GM12878 (cell line): ENCODE data around the gene PKD1. TPM values are rescaled to one million over a fixed set of nuclear protein-coding genes. Genes with fewer than 3 reads are reported as not detected.

Experiments
- ATAC-seq: fragments of 200-7000 bp; cut with Tn5 transposase; 3 replicates; pipeline ENCODE4 v1.9.1; 2020; ENCODE audit warnings: mild to moderate bottlenecking, moderate library complexity
- BruUV-seq: library from RNA; stranded (reverse); fragments of 400-500 nt; replicated peaks from 2 replicates; lab custom pipeline; 2021; lab: Mats Ljungman, UMichigan
- CTCF ChIA-PET: fragments of 300-600 bp; sonication (Branson Sonifier 250); formaldehyde crosslinking; extraction: SDS; loops from one replicate; lab custom pipeline; 2021; ENCODE audit warnings: inconsistent platforms; lab: Yijun Ruan, JAX
- POLR2A ChIA-PET: fragments of 350-600 bp; formaldehyde crosslinking; extraction: SDS; loops from one replicate; lab custom pipeline; 2021; ENCODE audit warnings: inconsistent platforms; lab: Charles Lee
- RAD21 ChIA-PET: fragments of 300-600 bp; sonication (Branson Sonifier 250); formaldehyde crosslinking; loops from one replicate; lab custom pipeline; 2023; ENCODE audit warnings: antibody characterized with exemption; ENCODE audit not compliant: unreplicated experiment; lab: Charles Lee
- SMC1A ChIA-PET: fragments of 300-600 bp; sonication (Branson Sonifier 250); formaldehyde crosslinking; loops from one replicate; lab custom pipeline; 2023; ENCODE audit not compliant: unreplicated experiment, uncharacterized antibody; lab: Charles Lee
- DNase-seq: peaks from one replicate; pipeline ENCODE4 v3.0.0-alpha.2; 2011; ENCODE audit warnings: low read depth, low spot score
- FAIRE-seq: peaks from 3 replicates; lab custom pipeline; 2011; peaks lifted over from hg19 to GRCh38; lab: Jason Lieb, UNC
- H2AFZ ChIP-seq: 2 replicates; pipeline ENCODE4 v1.6.0; 2011; ENCODE audit warnings: low read depth, low read length, control low read depth; ENCODE audit not compliant: control insufficient read depth
- H3K27ac ChIP-seq: 2 replicates; pipeline ENCODE4 v1.5.1; 2011; ENCODE audit warnings: control low read depth; ENCODE audit not compliant: control insufficient read depth, insufficient read depth
- H3K27me3 ChIP-seq, 2 experiments: replicated peaks in 1 of 2; 2 replicates each; pipeline versions ENCODE4 v1.6.0 to v1.6.1; 2011; ENCODE audit warnings: low read length in 1 of 2; ENCODE audit not compliant: control insufficient read depth in 2 of 2, insufficient read depth in 2 of 2
- H3K36me3 ChIP-seq, 2 experiments: 2 replicates each; pipeline ENCODE4 v1.5.1; 2011; ENCODE audit warnings: low read length in 1 of 2; ENCODE audit not compliant: control insufficient read depth in 2 of 2, insufficient read depth in 2 of 2
- H3K4me1 ChIP-seq: 2 replicates; pipeline ENCODE4 v1.6.1; 2011; ENCODE audit warnings: mild to moderate bottlenecking, low read length, moderate library complexity, mixed read lengths; ENCODE audit not compliant: control insufficient read depth, insufficient read depth
- H3K4me2 ChIP-seq: 2 replicates; pipeline ENCODE4 v1.6.0; 2011; ENCODE audit warnings: control low read depth; ENCODE audit not compliant: control insufficient read depth, insufficient read depth
- H3K4me3 ChIP-seq: fragments of 200-600 bp; sonication (generic); 2 replicates; pipeline ENCODE4 v1.5.1; 2016
- H3K79me2 ChIP-seq: 2 replicates; pipeline ENCODE4 v1.6.0; 2011; ENCODE audit warnings: low read length; ENCODE audit not compliant: control insufficient read depth, insufficient read depth
- H3K9ac ChIP-seq: 2 replicates; pipeline ENCODE4 v1.8.0; 2011; ENCODE audit warnings: low read length, control low read depth, mixed read lengths; ENCODE audit not compliant: control insufficient read depth, insufficient read depth
- H3K9me3 ChIP-seq: replicated peaks from 3 replicates; pipeline ENCODE4 v1.5.1; 2011; ENCODE audit warnings: mild to moderate bottlenecking, low read length; ENCODE audit not compliant: control insufficient read depth, insufficient read depth
- H4K20me1 ChIP-seq: 2 replicates; pipeline ENCODE4 v1.6.0; 2011; ENCODE audit not compliant: control insufficient read depth, insufficient read depth
- BHLHE40 ChIP-seq, 2 experiments: fragments of 450-650 bp in 1 of 2; IDR thresholded peaks; 2 replicates each; pipeline ENCODE4 v1.6.1; 2011 to 2017; ENCODE audit warnings: low read depth in 2 of 2, borderline replicate concordance in 1 of 2, improper control_type of control experiment in 1 of 2, low read length in 1 of 2, mild to moderate bottlenecking in 1 of 2
- PRDM15 ChIP-seq: fragments of 450-650 bp; formaldehyde crosslinking; IDR thresholded peaks from 2 replicates; pipeline ENCODE4 v1.4.0; 2020; ENCODE audit warnings: mild to moderate bottlenecking, moderate library complexity
- RELB ChIP-seq: fragments of 450-650 bp; IDR thresholded peaks from 2 replicates; pipeline ENCODE4 v1.6.1; 2017; ENCODE audit warnings: low read depth, mild to moderate bottlenecking, moderate library complexity
- RUNX3 ChIP-seq: IDR thresholded peaks from 2 replicates; pipeline ENCODE4 v1.6.1; 2012; ENCODE audit warnings: low read length, inconsistent platforms
- WRNIP1 ChIP-seq: IDR thresholded peaks from 2 replicates; pipeline ENCODE4 v1.6.1; 2011; ENCODE audit warnings: low read depth, low read length, improper control_type of control experiment, borderline replicate concordance
- whole genome bisulfite sequencing: methylation state at CpG from one replicate; pipeline ENCODE4 v1.1.6; 2016; ENCODE audit warnings: low lambda C conversion rate; ENCODE audit not compliant: insufficient replicate concordance, insufficient coverage; ENCODE audit errors: missing lambda C conversion rate; 5-methylcytosine and 5-hydroxymethylcytosine counted together
- in situ Hi-C: fragments of 300-500 bp; cut with MboI; formaldehyde crosslinking; loops from 9 replicates; pipeline ENCODE4 v1.14.3; 2018; ENCODE audit warnings: mixed read lengths
- intact Hi-C: fragments of 100-400 bp; cut with micrococcal nuclease; formaldehyde crosslinking; loops from one replicate; pipeline ENCODE4 v1.14.2; 2022; ENCODE audit not compliant: unreplicated experiment
- polyA plus RNA-seq, 11 experiments: library from polyadenylated mRNA; depleted of rRNA in 4 of 11; unstranded in 6 of 11; stranded (reverse) in 5 of 11; fragments of >200 nt; fragmentation: Nextera tagmentation in 4 of 11; fragmentation: Illumina TruSeq in 1 of 11; extraction: Ambion mirVana in 4 of 11; extraction: Trizol in 1 of 11; gene quantifications; 1 replicate in 1 of 11; 2 replicates in 10 of 11; pipeline versions ENCODE4 v1.2.1 to v1.2.3, GENCODE V29; 2011 to 2016; ENCODE audit warnings: inconsistent platforms in 2 of 11, missing spikeins in 2 of 11, low read depth in 1 of 11
- total RNA-seq, 4 experiments: library from RNA; depleted of rRNA in 3 of 4; stranded (reverse); fragments of >200 nt in 3 of 4; fragmentation: Illumina TruSeq in 1 of 4; extraction: Trizol in 1 of 4; gene quantifications; 2 replicates each; pipeline versions ENCODE4 v1.2.1 to v1.2.3, GENCODE V29; 2013 to 2021

The PKD1 gene
- total and polyA plus RNA-seq, 10 of the 15 experiments (the other 5 are each of a cell fraction or from before 2014, with no cell fraction given): 0.11 to 62.0 (median 6.1) TPM

GRCh38 chr16:2081201-2082084, 54.3 kb downstream of the PKD1 start:
- POLR2A ChIA-PET: no interaction called here
- FAIRE-seq (no peak), DNase-seq (no peak), ATAC-seq (no peak)
- no peak overlapping the region for H2AFZ ChIP-seq
- no peaks in the 10 kb centered on the region for H3K27me3 ChIP-seq
- BruUV-seq: no TSS peak
- TF ChIP-seq WRNIP1 (no peak), BHLHE40 (IDR thresholded peaks at IDR 0.05; ENCODE audit: borderline replicate concordance in 1 of 2, low read depth in 2 of 2, low read length in 1 of 2) (no peak), RUNX3 (no peak), PRDM15 (CRISPR knock-in tag) (no peak), RELB (no peak)
- H3K4me2 ChIP-seq: no peak overlapping the region
- H3K27ac ChIP-seq: no peak overlapping the region
- peaks cover 0 to under 1% of the 10 kb centered on the region in 2 experiments; a peak in 3 of 4 replicates for H3K36me3 ChIP-seq
- H3K9ac ChIP-seq: no peak overlapping the region
- in situ Hi-C loops (loop anchor here (10.0 kb wide), 1 partner anchor 63 kb away; the partner anchor contains the start of gene RAB26), intact Hi-C loops (no loop called here)
- no peaks in the 10 kb centered on the region for H3K4me1 ChIP-seq
- CTCF ChIA-PET: no interaction called here
- no peaks in the 10 kb centered on the region for H3K9me3 ChIP-seq
- H3K4me3 ChIP-seq: no peak overlapping the region
- RAD21 ChIA-PET: no interaction called here
- WGBS: 93% methylated on average over 32 of the region's 35 CpGs
- H4K20me1 ChIP-seq: no peaks in the 10 kb centered on the region
- no peaks in the 10 kb centered on the region for H3K79me2 ChIP-seq
- SMC1A ChIA-PET: no interaction called here
